Measurements from ENCODE around the gene KIF23.

Gene KIF23

DNA sequence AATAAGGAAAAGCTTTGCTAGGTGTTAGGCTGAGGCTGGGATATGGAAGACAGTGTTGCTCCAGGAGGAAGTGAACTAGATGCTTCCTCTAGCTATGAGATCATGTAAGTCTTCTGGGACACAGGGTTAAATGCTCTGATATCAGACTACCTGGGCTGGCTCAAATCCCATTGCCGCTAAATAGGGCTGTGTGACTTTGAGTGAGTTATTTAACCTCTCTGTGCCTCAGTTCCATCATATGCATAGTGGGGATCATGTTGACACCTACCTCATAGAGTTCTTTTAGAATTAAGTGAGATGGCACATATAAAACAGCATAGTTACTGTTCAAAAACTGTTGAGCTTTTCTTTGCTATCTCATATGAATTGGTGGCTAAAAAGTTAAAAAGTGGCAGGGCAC lies 51.1 kb downstream of the KIF23 start:
- no peak for DNase-seq (ENCODE audit: low read depth in 2 of 2)

DNA sequence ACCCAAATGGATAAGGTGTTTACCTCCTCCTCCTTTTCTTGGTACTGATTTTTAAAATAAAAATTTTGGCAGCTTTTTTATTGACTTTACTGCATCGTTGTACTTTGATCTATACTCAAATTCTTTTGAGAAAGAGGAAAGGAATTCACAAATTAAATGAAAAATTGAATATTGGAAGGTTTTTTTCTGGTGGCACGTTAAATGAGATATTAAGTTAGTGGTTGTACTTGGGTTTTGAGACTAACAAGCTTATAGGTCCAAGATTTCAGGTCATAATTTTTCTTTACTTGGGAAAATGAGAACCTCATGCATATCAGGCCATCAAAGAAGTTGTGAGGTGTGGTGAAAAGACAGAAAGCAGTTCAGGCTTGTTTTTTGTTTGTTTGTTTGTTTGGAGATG lies 52.6 kb downstream of the KIF23 start:
- DNase-seq (ENCODE audit: low read depth in 2 of 2), result no peak

DNA sequence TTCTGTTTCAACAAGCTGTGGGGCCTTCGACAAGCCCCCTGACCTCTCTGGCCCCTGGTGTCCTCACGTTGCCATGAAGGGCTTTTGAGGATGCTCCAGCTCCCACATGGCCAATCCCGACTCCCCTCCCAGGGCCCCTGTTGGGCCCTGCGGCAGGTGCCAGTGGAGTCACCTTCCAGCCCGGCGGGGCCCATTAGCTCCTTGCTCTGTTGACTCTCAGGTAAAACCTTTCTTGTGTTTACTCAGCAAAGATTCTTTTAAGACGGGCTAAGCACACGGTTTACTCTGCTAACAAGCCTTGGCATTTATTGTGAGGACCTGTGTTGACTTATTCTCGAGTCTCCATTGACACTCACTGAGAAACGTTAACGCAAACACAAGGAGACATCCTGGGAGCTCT lies 53.5 kb downstream of the KIF23 start:
- DNase-seq (ENCODE audit: low read depth in 2 of 2), result no peak

DNA sequence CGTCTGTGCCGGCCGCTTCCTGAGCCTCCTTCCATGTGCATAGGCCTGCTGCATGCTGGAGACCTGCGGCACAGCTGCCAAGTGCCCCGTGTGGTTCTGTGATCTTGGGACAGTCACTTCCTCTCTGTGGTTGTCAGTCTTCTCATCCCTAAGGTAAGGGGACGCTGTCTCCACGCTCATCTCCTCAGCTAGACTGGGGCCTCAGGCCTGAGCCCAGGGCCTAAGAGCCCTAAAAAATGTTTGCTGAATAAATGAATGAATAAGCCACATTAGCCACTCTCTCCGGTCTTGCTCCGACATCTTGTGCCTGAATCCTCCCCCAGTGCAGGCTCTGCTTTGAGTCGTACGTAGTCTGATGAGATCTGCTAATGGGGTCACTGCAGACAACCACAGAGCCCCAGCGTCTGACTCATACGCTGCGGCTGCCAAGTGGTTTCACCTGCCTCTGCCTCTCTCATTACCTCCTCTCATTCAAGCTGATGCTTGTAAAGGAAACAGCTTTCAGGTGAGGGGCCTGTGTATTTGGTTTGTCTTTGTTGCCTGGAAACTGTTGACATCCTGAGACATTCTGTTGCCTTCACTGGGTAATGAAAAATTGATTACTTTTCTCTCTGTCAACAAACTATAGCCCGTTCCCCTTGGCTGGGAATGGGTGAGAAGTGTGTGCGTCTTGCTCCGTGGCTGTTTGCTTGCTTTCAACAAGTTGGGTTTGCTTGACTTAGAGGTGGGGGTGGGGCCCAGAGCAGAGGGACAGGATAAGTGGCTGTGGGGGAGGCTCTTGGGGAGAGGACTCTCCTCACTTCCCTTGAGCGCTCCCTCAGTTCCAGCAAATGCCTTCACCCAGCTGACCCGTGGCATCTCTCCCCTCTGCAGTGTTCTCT lies 54.3 kb downstream of the KIF23 start:
- DNase-seq (ENCODE audit: low read depth in 2 of 2), result peak; percentile 63 to 73

DNA sequence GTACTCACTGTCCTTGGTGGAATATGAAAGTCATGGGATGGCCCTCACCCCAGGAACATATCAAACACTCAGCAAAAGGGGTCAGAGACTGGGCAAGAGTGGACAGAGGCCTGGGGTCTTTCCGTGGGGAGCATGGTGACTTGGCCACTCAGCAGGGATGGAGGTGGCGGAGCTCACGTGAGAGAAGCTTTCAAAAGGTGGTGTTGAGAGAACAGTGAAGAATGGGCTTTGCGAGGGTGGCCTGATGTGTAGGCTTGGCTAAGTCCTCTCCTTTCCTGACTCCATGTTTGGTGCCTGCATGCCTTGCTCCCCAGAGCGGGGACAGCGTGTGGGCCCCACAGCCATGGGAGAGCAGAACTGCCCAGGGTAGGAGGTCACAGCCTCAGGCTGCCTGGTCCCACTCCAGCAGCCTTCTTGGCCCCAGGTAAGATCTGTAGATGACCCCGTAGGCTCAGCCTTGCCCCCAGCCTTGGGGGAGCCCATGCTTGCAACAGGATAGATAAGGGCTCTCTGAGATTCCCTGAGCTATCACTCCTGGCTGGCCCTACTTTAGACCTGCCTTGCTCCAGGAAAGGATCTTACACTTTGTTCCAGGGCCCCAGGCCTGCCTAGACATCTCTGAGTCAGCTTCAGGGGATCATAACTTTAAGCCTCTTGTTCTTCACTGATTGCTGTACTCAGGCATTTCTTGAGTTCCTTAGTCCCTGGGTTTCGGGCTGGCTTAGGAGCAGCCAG lies 55.5 kb downstream of the KIF23 start:
- no peak for DNase-seq (ENCODE audit: low read depth in 2 of 2)

DNA sequence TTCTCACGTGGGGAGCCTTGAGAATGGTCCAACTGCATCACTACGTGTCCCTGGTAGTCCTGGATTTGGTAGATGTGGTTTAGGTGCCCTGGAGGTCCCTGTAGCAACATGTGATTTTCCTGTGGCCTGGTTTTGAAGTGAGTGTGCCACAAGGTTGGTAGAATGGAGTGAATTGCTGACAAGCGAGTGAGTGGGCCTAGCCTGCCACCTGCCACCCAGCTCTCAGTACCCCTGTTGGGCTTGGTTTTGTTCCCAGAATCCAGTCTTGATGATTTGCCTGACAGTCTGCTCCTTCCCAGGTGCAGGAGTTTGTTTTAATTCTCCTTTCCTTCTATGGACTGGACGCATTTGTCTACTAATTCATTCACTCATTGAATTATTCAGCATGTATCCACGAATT lies 57.9 kb downstream of the KIF23 start:
- no peak for DNase-seq (ENCODE audit: low read depth in 2 of 2)

DNA sequence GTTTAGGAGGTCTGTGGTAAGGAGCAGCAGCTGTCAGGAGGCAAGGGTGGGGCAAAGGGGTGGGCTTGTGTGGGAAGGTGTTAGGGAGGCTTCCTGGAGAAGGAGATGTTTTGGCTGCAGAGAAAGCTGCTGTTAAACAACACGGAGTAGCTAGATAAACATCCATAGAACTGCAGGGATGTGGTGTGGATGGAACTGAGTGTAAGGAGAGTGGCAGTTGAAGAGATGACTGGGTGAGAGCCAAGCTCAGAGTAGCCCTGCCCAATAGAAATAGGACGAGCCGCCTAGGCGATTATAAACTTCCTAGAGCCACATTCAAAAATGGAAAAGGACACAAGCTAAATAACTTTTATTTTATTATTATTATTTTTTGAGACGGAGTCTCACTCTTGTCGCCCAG lies 58.4 kb downstream of the KIF23 start:
- no peak for DNase-seq (ENCODE audit: low read depth in 2 of 2)

DNA sequence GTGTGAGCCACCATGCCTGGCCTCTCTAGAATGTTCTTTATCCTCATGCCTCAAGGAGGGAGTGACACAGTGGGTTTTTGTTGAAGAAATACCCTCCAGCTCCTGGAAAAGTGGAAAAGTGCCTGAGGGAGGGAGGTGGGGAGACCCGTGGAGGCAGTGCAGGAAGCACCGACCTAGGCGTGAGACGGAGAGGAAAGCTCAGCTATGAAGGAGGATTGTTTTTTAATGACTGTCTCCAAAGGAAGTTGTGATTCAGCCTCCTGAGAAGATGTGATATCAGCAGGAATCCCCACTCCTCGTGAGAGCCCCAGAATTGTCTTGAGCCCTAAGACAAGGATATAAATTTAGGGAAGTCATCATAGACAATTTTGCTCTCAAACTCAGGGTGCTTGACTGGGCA lies 60.1 kb downstream of the KIF23 start:
- DNase-seq (ENCODE audit: low read depth in 2 of 2), result no peak

DNA sequence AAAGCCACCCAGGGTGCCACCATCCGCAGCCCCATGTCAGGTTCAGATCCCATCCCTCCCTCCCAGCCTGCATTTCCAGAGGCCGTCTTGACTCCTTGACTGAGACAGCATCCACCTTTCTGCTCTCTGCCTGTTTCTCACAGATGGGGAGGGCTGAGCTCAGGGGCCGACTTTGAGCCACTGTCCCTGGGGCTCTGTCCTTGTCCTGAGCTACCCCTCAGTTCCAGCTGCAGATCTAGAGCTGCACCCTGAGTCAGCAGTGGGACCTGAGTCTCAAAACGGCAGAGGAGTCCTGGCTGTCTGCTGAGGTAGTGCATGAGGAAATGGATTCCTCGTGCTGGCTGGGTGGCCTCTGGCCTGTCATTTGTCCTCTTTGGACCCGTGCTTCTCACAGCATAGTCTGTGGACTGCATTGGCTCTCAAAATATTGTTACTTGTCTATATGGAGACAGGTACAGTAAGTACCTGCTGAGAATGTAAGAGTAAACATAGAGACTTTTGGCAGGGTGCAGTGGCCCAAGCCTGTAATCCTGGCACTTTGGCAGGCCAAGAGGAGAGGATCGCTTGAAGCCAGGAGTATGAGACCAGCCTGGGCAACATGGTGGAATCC lies 60.8 kb downstream of the KIF23 start:
- no peak for DNase-seq (ENCODE audit: low read depth in 2 of 2)

DNA sequence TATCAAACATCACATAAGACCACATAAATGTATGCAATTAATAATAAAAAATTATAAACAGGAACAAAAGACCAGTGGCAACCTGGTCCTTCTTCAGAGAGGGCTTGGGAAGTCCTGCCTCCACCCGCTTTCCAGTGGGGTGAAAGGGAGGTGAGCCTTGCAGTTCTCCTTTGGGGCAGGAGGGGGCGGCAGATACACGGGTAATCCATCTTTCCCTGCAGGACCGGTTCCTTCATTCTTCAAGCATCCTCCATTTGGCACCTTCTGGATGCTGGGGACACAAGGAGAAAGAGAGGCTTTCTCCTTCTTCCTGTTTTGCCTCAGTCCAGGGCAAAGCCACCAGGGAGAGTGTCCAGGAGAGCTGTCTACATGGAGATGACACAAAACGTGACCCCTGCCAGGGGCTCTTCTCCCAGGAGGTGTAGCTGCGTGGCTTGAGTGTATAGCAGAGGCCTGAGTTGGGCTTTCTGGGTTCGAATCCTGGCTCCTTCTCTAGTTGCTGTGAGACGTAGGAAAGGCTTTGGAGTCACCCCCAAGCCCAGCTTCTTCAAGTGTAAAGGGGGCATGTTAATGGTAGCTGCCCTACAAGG lies 61.7 kb downstream of the KIF23 start:
- DNase-seq (ENCODE audit: low read depth in 2 of 2), result peak; percentile 61 to 75

DNA sequence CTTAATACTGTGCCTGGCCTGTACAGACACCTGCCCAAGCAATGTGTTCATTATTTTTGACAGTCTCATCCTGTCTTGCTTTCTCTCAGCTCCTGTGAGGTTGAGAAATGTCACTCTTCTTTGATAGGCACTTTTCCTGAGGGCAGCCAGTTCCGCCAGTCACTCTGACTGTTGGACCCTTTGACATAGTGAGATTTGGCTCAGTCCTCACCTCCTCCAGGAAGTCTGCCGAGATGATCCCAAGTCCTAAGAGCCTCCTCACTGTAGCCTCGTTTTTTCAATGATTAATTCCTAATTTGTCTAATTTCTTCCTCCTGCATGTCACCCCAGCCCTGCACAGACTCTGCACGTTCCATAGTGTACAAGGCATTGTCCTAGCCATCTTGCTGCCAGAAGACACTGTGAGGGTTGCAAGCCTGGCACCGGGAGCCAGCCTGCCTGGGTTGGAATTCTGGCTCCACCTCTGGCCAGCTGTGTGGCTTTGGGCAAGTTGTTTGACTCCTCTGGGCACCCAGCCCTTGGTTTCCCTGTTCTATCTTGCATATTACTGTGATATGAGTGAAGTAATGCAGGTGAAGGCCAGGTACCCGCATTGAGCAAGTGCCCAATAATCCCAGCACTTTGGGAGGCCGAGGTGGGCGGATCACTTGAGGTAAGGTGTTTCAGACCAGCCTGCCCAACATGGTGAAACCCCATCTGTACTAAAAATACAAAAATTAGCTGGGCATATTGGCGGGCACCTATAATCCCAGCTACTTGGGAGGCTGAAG lies 62.7 kb downstream of the KIF23 start:
- DNase-seq (ENCODE audit: low read depth in 2 of 2), result no peak

DNA sequence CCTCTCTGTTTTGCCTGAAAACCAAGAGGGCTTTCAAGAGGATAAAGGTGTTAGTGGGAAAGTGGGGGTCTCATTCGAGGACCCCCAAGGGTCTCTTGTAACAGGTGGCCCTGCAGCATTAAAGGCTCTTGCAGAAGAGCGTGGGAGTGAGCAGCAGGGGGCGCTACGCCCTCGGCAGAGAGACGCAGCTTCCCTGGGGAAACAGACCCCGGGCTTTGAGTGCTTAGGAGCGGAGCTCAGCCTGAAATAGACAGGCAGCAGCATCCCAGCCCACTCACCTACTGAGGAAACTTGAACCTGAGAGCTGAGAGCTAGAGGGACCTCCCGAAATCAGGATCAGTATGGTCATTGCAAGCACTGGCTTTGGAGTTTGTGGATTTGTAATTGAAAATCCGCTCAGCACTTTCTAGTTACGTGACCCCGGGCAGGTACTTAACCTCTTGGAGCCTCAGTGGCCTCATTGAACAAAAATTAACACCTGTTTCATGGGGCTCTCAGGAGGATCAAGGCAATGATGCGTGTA lies 64.2 kb downstream of the KIF23 start:
- peak in 1 of 2 donors; percentile 42 for DNase-seq (ENCODE audit: low read depth in 2 of 2)

DNA sequence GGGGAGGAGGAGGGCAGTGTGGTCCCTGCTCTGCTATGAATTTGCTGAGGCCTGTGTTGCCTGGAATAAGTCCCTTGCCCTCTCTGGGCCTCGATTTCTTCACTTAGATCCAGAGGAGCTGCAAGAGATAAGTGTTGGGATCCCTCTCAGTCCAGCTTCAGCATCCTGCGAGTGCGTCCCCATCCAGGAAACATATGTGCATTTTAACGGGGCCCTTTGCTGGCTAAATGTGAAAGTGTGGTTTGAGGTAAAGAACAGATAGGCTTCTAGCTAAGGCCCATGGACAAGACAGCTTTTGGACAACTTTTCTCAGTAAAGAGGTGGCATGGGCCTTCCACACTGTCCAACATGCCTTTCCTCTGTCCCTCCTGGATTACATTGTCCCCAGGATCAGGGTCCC lies 64.9 kb downstream of the KIF23 start:
- DNase-seq (ENCODE audit: low read depth in 2 of 2), result no peak

DNA sequence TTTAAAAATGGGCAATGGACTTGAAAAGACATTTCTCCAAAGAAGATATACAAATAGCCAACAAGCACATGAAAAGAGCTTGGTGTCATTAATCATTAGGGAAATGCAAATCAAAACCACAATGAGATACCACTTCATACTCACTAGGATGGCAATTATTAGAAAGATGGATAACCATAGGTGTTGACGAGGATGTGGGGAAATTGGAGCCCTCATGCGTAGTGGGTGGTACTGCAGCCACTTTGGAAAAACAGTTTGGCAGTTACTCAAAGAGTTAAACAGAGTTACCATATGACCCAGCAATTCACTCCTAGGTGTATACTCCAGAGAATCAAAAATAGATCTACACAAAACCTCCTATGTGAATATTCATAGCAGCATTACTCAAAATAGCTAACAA lies 65.8 kb downstream of the KIF23 start:
- DNase-seq (ENCODE audit: low read depth in 2 of 2), result no peak

DNA sequence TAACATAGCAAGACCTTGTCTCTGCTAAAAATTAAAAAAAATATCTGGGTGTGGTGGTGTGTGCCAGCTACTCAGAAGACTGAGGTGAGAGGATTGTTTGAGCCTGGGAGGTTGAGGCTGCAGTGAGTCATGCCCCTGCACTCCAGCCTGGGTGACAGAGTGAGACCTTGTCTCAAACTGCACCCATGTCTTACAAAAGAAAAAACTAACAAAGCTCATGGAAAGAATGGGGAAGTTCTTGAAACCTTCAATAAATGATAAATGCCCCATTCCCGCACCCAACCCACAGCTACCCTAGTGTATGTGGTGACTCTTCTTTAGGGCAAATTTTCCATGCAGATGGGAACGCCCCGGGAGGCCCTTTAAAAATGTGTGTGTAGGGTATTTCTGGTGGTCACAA lies 66.8 kb downstream of the KIF23 start:
- no peak for DNase-seq (ENCODE audit: low read depth in 2 of 2)

DNA sequence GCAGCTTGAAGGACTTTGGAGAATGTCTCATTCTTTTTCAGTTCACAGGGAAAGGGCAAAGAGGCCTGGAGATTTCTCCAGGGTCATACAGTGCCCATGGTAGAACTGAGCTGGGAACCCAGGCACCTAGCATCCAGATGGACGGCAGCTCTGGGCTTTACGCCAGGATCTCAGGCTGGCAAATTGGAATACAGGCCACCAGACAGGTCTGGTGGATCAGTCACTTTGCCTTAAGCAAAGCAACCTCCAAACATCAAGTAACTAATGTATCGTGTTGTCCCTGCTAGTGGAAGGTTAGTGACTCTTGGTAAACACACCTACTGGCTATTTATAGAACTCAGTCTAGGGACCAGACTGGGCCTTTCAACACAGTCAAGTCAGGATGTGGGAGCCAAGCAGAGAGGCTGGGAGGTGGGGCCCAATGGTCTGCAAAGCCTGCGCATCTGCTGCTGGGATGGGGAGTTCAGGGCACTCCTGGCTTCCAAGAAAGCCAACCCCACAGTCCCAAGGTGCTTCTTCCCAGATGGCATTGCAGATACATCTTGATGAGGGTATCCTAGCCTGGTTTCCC lies 68.6 kb downstream of the KIF23 start:
- no peak for DNase-seq (ENCODE audit: low read depth in 2 of 2)

DNA sequence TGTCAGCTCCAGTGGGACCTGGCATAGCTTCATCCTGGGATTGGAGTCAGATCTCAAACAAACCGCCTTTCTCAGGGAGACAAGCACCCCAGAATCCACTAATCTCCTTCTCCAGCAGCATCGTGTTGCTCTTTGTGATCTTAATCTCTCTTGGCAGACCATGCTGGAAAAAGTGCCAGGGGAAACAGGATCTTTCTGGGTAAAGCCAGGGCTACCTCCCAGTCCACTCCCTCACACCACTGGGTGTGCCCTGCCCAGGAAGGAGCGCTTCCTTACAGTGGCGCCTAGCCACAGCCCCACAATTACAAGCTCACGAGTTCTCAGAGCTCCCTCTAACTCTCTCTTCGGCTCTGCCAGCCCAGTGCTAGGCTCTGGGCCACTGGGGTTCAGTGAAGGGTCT lies 70.7 kb downstream of the KIF23 start:
- no peak for DNase-seq (ENCODE audit: low read depth in 2 of 2)

DNA sequence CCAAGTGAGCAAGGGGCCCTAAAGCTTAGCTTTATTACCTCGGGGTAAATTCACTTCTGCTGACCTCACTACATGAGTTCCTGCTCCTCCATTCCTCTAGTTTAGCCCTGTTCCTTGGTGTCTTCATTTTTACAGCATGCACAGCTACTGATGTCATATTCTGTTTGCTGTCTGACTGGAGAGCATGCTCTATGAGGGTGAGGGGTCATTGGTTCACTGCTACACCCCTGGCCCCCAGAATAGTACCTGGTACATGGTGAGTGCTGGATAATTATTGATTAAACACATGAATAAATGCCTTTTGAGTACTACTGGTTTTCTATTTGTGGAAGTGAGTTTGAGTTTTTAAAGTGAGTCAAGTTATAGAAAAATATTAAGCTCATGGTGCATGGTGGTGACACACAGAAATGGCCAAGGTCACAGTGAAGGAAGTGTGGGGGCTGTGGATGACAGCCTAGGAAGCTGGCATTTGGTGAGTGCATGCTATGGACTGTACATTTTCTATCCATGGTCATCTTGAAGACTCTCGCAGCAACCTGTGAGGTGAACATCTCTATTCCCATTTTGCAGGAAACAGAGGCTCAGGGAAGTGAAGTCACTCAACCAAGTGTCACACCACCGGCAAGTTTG lies 72.4 kb downstream of the KIF23 start:
- no peak for DNase-seq (ENCODE audit: low read depth in 2 of 2)

DNA sequence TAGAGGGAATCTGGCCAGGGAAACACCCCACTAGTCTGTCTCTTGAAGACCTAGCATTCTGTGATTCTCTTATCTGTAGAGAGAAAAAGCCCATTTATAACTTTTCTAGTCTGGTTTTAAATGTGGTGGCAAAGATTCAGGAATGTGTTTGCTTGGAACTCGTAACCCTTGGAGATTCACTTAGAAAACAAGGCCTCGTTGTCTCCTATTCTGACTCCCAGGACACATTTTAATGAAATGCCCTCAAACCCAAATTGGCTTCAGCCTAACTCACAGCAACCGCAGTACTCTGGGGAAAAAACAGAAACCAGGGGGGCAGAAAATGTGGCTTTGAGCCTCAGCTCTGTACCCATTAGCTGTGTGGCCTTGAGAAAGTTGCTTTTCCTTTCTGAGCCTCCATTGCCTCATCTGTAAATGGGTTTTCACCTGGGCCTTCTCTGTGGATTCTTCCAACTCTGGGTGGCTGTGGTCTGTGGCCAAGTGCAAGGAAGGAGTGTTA lies 75.0 kb downstream of the KIF23 start:
- no peak for DNase-seq (ENCODE audit: low read depth in 2 of 2)

DNA sequence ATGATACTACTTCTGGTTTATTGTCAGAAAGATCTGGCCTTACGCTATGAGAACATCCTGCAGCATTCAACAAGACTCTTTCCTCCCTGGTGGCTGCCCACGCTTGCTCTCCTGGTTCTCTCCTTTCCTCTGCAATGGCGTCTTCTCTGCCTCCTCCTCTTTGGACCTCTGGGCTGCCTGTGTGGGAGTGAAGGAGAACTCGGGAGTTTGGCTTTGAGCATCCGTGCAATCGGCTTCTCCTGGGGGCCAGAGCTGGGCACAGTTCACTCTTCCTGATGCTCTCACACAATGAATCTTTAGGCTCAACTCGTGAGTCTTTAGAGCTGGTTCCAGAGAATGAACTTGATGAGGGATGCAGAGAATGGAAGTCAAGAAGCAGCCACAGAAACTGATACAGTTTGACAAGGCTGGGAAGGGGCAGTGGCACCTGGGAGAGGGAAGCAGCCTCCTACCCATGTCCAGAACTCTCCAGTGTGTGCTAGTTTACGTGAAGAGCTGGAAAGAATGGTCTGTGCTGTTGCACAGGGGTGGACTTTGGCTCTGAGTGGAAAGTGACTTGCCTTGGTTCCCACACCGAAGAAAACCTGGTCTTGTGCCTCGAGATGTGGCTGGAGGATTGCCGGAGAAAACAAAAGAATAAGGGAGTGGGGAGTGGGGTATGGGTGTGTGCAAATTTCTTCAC lies 76.3 kb downstream of the KIF23 start:
- no peak for DNase-seq (ENCODE audit: low read depth in 2 of 2)

Data from stimulated activated CD4-positive, alpha-beta T cell treated with anti-CD3 and anti-CD28 coated beads, Interleukin-4, amount 100 ng/mL, for 48 hours (primary cell).